Stimulated activated CD4-positive, alpha-beta T cell treated with anti-CD3 and anti-CD28 coated beads, Interleukin-4, amount 100 ng/mL, for 1 hour (primary cell): ENCODE results near the gene CABCOCO1.

Experiments used
- DNase-seq: peaks from one replicate; pipeline ENCODE4 v3.0.0-alpha.2; 2020

The CABCOCO1 gene

GRCh38 chr10:61757525-61758397, 95.0 kb downstream of the CABCOCO1 start:
- DNase-seq = no peak

DNA sequence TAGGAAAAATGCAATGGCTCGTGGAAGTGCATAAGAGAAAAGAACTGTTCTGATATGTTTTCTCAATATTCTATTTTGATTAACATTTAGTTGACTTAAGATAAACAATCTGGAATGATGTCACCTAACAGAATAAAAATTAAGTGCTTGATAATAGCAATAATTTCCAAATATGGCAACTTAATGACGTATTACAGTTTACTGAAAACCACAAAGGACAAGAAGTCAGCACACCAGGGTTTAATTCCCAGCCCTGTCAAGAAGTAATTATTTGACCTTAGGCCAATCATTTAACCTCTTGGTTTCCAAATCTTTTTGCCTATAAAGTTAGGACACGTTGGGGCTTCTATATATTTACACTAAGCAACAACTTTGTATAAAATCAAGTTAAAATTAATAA, 95.7 kb downstream of the CABCOCO1 start:
- no peak for DNase-seq

GRCh38 chr10:61759751-61760150, 97.0 kb downstream of the CABCOCO1 start:
- DNase-seq = no peak

DNA sequence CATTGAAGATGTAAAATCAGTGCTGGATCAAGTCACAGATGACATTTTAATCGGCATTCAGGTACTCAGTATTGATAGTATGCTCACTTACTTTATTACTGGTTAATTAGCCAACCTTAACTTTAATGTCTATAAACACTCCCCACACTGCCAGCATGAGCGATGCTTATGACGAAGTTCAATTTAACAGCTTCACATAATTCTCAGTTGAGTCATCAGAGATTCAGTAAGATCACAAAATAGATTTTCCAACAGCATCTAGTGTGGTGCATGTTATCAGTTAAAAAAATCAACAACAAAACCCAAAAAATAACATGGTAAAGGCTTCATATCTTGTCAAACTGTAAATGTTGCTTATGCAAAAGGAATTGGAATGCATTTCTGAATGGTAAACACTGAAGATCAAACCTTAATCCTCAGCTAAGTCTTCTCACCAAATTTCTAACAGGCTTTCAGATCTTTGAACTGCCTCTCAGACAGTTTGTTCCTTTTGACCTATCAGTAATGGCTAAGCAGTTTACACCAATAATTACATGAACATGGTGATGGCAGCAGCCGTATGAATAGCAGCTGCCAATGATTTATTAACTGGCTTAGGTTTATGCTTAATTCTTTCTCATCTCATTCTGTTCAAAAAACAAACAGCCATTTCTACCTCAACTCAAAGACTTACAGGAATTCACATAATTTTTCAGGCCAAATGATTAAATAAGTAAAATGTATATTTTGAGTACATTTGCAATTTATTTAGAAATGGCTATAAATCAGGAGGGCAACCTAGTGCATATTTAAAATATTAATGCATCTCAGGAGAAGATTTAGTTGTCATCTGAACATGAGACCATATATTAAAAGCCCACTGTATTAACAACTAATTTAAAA, 98.5 kb downstream of the CABCOCO1 start:
- no peak for DNase-seq

GRCh38 chr10:61761825-61762217, 99.1 kb downstream of the CABCOCO1 start:
- no peak for DNase-seq

GRCh38 chr10:61763778-61764177, 101.0 kb downstream of the CABCOCO1 start:
- no peak for DNase-seq

GRCh38 chr10:61764486-61764885, 101.8 kb downstream of the CABCOCO1 start:
- DNase-seq = no peak

DNA sequence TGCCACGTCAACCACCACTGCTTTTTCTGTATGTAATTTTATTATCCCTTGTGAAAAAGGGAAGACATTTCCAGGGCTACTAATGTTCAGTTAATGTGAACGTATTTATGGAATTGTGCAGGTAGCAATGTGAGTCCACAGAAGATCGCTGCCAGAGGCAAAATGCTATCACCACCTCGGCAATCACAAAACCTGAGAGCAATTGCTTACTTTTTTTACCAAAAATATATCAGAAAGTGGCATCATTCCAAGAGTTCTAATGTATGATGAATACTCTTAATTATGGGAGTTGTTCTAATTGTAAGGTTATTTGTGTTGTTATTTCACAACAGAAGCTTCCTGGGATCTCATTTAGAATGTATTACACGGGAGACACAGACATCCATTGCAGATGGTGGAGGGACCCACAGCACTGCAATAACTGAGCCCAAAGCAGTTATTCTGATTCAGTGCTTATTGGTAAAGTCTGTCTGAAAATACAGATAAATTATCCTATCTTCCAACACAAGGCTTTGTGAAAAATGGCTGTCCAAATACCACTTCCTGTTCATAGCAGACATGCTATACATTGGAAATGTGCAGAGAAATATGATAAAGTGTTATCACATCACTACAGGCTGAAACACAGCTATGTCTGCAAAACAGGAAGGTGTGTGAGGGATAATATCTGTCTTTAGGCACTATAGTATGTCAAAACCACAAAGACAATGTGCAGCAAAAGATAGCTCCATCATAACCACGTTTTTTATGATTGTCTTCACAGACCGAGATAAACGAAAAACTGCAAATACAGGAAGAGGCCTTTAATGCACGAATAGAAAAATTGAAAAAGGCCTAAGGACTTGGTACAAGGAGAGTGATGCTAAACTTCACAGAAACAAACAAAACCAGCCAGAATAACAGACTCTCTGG, 102.7 kb downstream of the CABCOCO1 start:
- no peak for DNase-seq

DNA sequence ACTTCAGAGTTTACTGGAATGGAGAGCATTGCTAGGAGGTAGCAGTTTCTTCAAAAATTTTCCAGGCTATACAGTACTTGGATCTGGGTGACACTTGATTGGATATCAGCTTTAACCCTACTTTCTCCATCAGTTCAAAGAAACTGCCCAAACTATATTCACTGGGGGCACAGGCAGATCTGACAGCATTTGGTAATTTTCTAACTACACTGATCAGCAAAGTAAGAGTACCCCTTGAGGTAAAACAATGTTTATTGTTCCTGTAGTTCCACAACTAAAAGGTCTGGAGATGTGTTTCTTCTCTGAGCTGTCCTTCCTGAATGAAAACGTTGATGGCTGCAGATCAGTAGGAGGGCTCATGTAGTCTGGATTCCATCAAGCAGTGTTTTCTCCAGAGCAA, 104.2 kb downstream of the CABCOCO1 start:
- no peak for DNase-seq

DNA sequence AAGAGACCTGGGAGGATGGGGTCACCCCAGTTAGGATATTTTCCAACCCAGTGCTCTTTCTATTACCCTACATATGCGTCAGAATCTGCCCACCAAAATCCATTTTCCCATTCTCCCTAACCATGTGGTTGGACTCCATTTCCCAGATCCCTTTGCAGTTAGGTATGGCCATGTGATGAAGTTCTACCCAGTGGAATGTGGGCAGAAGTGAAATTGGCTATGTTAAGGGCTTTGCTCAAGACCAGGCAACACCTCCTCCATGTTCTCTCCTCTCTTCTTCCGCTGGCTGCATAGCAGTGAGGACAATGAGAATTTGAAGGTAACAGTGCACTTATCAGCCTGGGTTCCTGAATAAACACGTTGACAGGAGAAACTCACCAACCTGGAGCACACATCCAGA, 111.3 kb downstream of the CABCOCO1 start:
- no peak for DNase-seq

DNA sequence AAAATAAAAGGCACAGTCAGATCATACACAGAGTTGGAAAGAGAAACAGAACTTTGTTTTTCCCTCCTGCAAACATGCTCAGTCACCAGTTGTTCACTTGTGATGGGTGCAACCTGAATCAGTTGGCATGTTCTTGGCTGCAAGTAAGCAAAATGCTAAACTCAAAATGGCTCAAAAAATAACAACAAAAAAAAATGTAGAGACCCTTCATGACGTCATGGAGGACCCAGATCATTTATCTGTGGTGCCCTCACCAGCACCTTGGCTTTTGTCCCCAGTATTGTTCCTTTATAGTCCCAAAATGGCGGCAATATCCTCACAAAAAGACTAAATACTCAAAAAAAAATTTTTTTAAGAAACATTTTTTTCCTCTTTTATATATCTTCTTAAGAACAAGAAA, 112.4 kb downstream of the CABCOCO1 start:
- DNase-seq = no peak

GRCh38 chr10:61776615-61777266, 114.0 kb downstream of the CABCOCO1 start:
- DNase-seq = no peak

- DNase-seq = no peak
Observed at GRCh38 chr10:61778137-61778536, 115.4 kb downstream of the CABCOCO1 start.

- no peak for DNase-seq
Observed at GRCh38 chr10:61779276-61779675, 116.5 kb downstream of the CABCOCO1 start.

DNA sequence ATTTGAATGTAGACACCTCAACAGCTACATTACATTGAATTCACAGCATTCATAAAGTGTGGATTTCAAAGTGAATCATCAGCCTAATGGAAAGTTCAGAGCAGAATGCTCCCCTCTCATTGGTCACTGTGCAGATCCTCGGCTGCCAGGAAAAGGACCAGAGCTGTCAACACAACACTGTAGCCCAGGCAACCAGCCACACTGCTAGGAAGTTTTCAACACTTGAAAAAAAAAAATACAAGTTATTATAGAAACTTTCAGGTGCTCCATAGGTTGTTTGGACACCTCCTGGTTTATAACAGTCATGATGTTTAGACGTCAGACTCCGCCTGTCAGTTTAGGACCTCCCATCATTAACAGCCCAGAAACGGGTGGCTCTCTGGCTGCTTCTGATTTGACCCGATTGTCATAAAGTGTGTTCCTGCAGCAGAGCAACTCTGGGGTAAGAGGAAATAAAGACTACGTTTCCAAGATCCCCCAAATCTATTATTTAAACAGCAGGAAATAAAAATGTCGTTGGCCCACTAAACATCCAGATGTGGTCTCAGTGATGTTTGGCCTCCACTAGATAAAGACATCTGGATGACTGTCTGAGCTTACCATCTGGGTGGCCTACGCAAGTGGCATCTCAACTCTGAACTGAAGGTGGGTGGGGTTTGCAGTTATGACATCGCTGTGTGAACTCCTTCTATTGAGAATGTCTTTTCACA, 117.4 kb downstream of the CABCOCO1 start:
- no peak for DNase-seq

- no peak for DNase-seq
Observed at GRCh38 chr10:61780732-61781131, 118.0 kb downstream of the CABCOCO1 start.

DNA sequence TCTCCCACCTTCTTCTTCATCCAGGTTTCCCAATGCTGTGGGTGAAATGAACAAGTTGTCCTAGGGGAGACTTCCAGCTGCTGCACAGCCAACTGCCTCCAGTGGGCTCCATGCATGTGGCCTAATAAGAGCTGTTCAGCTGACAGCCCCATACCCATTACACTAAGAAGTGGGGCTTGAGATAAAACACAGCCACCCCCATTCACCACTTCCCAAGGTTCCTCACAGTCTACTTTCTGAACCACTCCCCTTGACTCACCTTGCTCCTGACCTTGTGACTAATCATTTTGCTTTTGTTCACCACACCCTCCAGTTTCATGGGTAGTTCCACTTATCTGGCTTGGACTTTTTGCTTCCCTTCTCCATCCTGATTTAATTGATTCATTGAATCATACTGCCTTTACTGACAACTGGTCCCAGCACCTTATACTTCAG, 119.3 kb downstream of the CABCOCO1 start:
- DNase-seq = no peak

DNA sequence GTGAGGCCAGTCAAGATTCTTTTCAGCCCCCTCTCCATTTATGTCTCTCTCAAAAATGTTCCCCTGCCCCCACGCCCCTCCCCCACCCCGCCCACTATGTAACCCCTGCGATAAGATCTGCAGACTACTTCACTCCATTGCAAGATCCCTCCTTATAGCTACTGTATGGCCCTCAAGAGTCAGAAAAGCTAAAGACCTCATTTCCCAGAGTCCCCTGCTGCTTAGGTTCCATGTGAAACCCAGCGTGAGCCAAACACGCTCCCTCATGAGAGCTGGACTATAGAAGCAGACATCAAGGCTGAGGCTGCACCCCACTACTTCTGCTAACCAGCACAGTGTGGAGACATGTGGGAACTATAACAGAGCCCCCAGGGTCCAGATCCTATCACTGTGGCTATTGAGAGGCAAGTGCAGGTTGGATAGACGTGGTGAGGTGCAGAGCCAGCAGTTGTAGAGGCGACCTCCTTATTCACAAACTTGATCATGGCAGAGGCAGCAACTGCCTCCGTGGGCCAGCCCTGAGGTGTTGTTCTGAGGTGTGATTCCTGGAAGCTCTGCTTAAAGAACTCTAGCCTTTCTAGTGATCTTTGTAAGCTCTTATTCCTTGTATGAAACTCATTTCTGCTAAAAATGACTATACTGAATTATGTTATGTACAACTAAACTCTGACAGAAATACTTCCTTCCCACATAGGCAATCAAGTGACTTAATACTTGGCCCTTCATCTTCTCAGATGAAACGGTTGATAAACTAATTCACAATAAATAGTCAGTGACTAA, 121.8 kb downstream of the CABCOCO1 start:
- DNase-seq = peak; percentile 25

- no peak for DNase-seq
Observed at GRCh38 chr10:61785473-61786105, 122.9 kb downstream of the CABCOCO1 start.

DNA sequence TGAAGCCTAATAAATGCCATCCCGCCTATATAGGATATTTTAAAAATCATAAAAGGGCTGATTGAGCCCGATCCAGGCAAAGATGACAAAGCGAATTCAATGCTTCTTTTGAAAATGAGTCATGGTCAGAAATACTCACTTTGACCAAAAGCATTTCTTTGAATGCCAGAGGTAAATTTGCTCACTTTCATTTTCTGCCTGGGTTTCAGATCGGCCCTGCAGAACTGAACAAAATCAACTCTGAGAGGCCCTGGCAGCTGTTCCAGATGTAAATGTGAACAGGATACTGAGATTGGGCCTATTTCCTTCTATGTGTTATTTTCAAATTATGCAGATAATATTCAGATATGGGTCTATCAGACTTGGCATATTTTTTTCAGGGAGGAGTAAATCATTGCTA, 124.0 kb downstream of the CABCOCO1 start:
- DNase-seq = no peak
